A549 (cell line): ENCODE data around the gene DNAH11. TPM values are rescaled to one million over a fixed set of nuclear protein-coding genes. Genes with fewer than 3 reads are reported as not detected.

ENCODE experiments used
- ATAC-seq, 2 experiments: fragments of 200-7000 bp in 1 of 2; fragments of >200 bp in 1 of 2; cut with Nextera tagmentation in 1 of 2; cut with Tn5 transposase in 1 of 2; 3 replicates each; pipeline versions ENCODE4 v1.8.0 to v1.9.1; 2018 to 2020; ENCODE audit warnings: mild to moderate bottlenecking in 1 of 2, moderate library complexity in 1 of 2
- CTCF ChIA-PET: fragments of 300-600 bp; sonication (Branson Sonifier 250); formaldehyde crosslinking; extraction: SDS; loops from one replicate; lab custom pipeline; 2021; ENCODE audit warnings: antibody characterized with exemption, inconsistent platforms; lab: Yijun Ruan, JAX
- POLR2A ChIA-PET: fragments of 350-600 bp; formaldehyde crosslinking; extraction: SDS; loops from one replicate; lab custom pipeline; 2021; ENCODE audit warnings: antibody characterized with exemption, inconsistent platforms; lab: Yijun Ruan, JAX
- DNase-seq, 2 experiments: peaks; one replicate each; pipeline versions ENCODE4 v3.0.0 to v3.0.0-alpha.2; 2011 to 2016; ENCODE audit warnings: low read depth in 1 of 2, low spot score in 1 of 2
- FAIRE-seq: peaks from 2 replicates; lab custom pipeline; 2011; peaks lifted over from hg19 to GRCh38; lab: Jason Lieb, UNC
- H3K27ac ChIP-seq, 2 experiments: fragments of >200 bp; sonication (Bioruptor Twin); formaldehyde crosslinking; 3 replicates each; pipeline ENCODE4 v1.5.1; 2016 to 2017
- H3K4me1 ChIP-seq: fragments of >200 bp; sonication (Bioruptor Twin); formaldehyde crosslinking; 3 replicates; pipeline ENCODE4 v1.6.1; 2016
- H3K4me2 ChIP-seq: fragments of >200 bp; sonication (Bioruptor Twin); formaldehyde crosslinking; 3 replicates; pipeline ENCODE4 v1.6.1; 2016
- H3K4me3 ChIP-seq: fragments of >200 bp; sonication (Bioruptor Twin); formaldehyde crosslinking; 3 replicates; pipeline ENCODE4 v1.5.1; 2016
- H3K9me3 ChIP-seq: fragments of >200 bp; sonication (Bioruptor Twin); formaldehyde crosslinking; 3 replicates; pipeline ENCODE4 v1.6.1; 2016
- EP300 ChIP-seq, 2 experiments: fragments of >200 bp; sonication (Bioruptor Twin); formaldehyde crosslinking; IDR thresholded peaks; 2 replicates in 1 of 2; 3 replicates in 1 of 2; pipeline ENCODE4 v1.6.1; 2016 to 2017
- ESRRA ChIP-seq: fragments of 150-350 bp; IDR thresholded peaks from 2 replicates; pipeline ENCODE4 v1.6.1; 2014; ENCODE audit warnings: mild to moderate bottlenecking, low read length, borderline replicate concordance
- GATA3 ChIP-seq: IDR thresholded peaks from 2 replicates; pipeline ENCODE4 v1.6.1; 2012; ENCODE audit warnings: borderline replicate concordance
- HDAC2 ChIP-seq: fragments of 200-600 bp; sonication (generic); IDR thresholded peaks from 2 replicates; pipeline ENCODE4 v1.6.1; 2016
- HES2 ChIP-seq: fragments of >200 bp; sonication (Bioruptor Twin); formaldehyde crosslinking; IDR thresholded peaks from 2 replicates; pipeline ENCODE4 v1.6.1; 2016
- HEYL ChIP-seq: fragments of 250-450 bp; sonication (Bioruptor Pico); IDR thresholded peaks from 2 replicates; pipeline ENCODE4 v1.8.0; 2021; ENCODE audit warnings: mild to moderate bottlenecking, moderate library complexity
- HOXB13 ChIP-seq: fragments of 250-450 bp; sonication (Bioruptor Pico); IDR thresholded peaks from 2 replicates; pipeline ENCODE4 v1.5.0; 2020; ENCODE audit warnings: low read depth, mild to moderate bottlenecking, moderate library complexity
- KDM1A ChIP-seq: fragments of 200-600 bp; sonication (generic); IDR thresholded peaks from 2 replicates; pipeline ENCODE4 v1.6.1; 2016; ENCODE audit warnings: low read depth, mild to moderate bottlenecking
- POLR2AphosphoS2 ChIP-seq: conservative IDR thresholded peaks from 2 replicates; pipeline ENCODE4 v1.6.1; 2012; ENCODE audit warnings: low read length, improper control_type of control experiment, inconsistent platforms
- RCOR1 ChIP-seq: fragments of 150-350 bp; IDR thresholded peaks from 2 replicates; pipeline ENCODE4 v1.6.1; 2014; ENCODE audit warnings: antibody characterized with exemption, low read length, low read depth
- RFX5 ChIP-seq: fragments of 450-650 bp; IDR thresholded peaks from 2 replicates; pipeline ENCODE4 v1.7.1; 2014; ENCODE audit warnings: antibody characterized with exemption, mild to moderate bottlenecking, moderate library complexity
- RNF2 ChIP-seq: fragments of 200-600 bp; sonication (generic); IDR thresholded peaks from 2 replicates; pipeline ENCODE4 v1.6.1; 2016; ENCODE audit warnings: low read depth, mild to moderate bottlenecking, antibody characterized with exemption, moderate library complexity, borderline replicate concordance
- SMC3 ChIP-seq: fragments of >200 bp; sonication (Bioruptor Twin); formaldehyde crosslinking; IDR thresholded peaks from 3 replicates; pipeline ENCODE4 v1.6.1; 2018; ENCODE audit warnings: inconsistent platforms
- TFCP2L1 ChIP-seq: fragments of 250-450 bp; sonication (Bioruptor Pico); IDR thresholded peaks from 2 replicates; pipeline ENCODE4 v1.5.0; 2021; ENCODE audit warnings: mild to moderate bottlenecking
- ZFP36 ChIP-seq: fragments of 450-650 bp; IDR thresholded peaks from 2 replicates; pipeline ENCODE4 v1.6.1; 2014; ENCODE audit warnings: borderline replicate concordance; ENCODE audit not compliant: partially characterized antibody
- ZNF302 ChIP-seq: fragments of 250-450 bp; sonication (Bioruptor Pico); IDR thresholded peaks from 2 replicates; pipeline ENCODE4 v1.9.0; 2021; ENCODE audit warnings: inconsistent platforms, mild to moderate bottlenecking, moderate library complexity
- WGBS: methylation state at CpG from one replicate; pipeline ENCODE4 v1.1.6; 2017; ENCODE audit errors: missing lambda C conversion rate; 5-methylcytosine and 5-hydroxymethylcytosine counted together
- polyA plus RNA-seq, 4 experiments: library from polyadenylated mRNA; depleted of rRNA in 3 of 4; stranded (reverse); fragments of >200 nt; fragmentation: RNase III in 1 of 4; extraction: RNeasy Plus Mini Kit Qiagen cat#74134 plus additional on column Dnase treatment in 1 of 4; gene quantifications; 2 replicates in 3 of 4; 3 replicates in 1 of 4; pipeline ENCODE4 v1.2.3, GENCODE V29; 2011 to 2017
- TF ChIP-seq, protein P1 (sequence below): IDR thresholded peaks from 2 replicates; pipeline ENCODE4 v1.6.1; 2012; ENCODE audit warnings: low read depth, borderline replicate concordance
- TF ChIP-seq, protein P2 (sequence below): IDR thresholded peaks from 2 replicates; pipeline ENCODE4 v1.6.1; 2012
- TF ChIP-seq, protein P3 (sequence below): fragments of 450-650 bp; IDR thresholded peaks from 2 replicates; pipeline ENCODE4 v1.6.1; 2014; ENCODE audit warnings: antibody characterized with exemption

The DNAH11 gene
- polyA plus RNA-seq, 2 of the 4 experiments (the other 2 are of a cell fraction), result 0.03 to 0.13 TPM

GRCh38 chr7:21508538-21508937, 34.3 kb upstream of the DNAH11 start:
- H3K4me1 ChIP-seq, result no peaks in the 10 kb centered on the region
- TF ChIP-seq ZNF302 (CRISPR knock-in tag), result no peak
- H3K9me3 ChIP-seq, result peaks cover 6% of the 10 kb centered on the region; the same call in 2 of the 3 replicates
- ChIA-PET POLR2A (no interaction called here), CTCF (no interaction called here)
- no peak overlapping the region for H3K27ac ChIP-seq
- FAIRE-seq (no peak), ATAC-seq (no peak), DNase-seq (no peak)
- WGBS, result 92% methylated on average over 3 of the region's 3 CpGs
- H3K4me2 ChIP-seq, result no peak overlapping the region
- no peak overlapping the region for H3K4me3 ChIP-seq

- POLR2A ChIA-PET, result no interaction called here
Measured at GRCh38 chr7:21514062-21514461, 28.8 kb upstream of the DNAH11 start.

DNA sequence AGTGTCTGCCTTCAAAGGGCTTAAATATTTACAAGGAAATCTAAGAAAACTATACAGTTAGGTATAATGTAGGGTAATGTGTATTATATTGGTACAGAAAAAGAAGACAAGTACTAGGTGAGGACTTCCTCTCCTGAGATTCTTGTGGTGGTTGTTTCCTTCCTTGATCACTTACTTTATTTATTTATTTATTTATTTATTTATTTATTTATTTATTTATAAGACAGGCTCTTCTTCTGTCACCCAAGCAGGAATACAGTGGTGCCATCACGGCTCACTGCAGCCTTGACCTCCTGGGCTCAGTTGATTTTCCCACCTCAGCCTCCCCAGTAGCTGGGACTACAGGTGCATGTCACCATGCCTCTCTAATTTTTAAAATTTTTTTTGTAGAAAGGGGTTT, 18.2 kb upstream of the DNAH11 start:
- Histone ChIP-seq H3K4me1 (no peaks in the 10 kb centered on the region), H3K4me2 (no peak overlapping the region), H3K27ac (no peak overlapping the region), H3K9me3 (0 out of 3 replicates have a peak, but pooled peaks cover 3% of the 10 kb centered on the region), H3K4me3 (no peak overlapping the region)
- TF ChIP-seq POLR2AphosphoS2, result no peak
- TF ChIP-seq, protein P1, sequence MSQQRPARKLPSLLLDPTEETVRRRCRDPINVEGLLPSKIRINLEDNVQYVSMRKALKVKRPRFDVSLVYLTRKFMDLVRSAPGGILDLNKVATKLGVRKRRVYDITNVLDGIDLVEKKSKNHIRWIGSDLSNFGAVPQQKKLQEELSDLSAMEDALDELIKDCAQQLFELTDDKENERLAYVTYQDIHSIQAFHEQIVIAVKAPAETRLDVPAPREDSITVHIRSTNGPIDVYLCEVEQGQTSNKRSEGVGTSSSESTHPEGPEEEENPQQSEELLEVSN, result no peak
- TF ChIP-seq KDM1A, result no peak
- no peak for TF ChIP-seq ESRRA
- no peak for TF ChIP-seq GATA3
- TF ChIP-seq, protein P2, sequence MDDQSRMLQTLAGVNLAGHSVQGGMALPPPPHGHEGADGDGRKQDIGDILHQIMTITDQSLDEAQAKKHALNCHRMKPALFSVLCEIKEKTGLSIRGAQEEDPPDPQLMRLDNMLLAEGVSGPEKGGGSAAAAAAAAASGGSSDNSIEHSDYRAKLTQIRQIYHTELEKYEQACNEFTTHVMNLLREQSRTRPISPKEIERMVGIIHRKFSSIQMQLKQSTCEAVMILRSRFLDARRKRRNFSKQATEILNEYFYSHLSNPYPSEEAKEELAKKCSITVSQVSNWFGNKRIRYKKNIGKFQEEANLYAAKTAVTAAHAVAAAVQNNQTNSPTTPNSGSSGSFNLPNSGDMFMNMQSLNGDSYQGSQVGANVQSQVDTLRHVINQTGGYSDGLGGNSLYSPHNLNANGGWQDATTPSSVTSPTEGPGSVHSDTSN, result no peak
- no peak for TF ChIP-seq TFCP2L1
- TF ChIP-seq RFX5, result no peak
- no peak for TF ChIP-seq SMC3
- TF ChIP-seq HOXB13, result no peak
- FAIRE-seq, result no peak
- ATAC-seq, result no peak
- ChIA-PET POLR2A (no interaction called here), CTCF (interaction anchor here (0.6 to 1.4 kb wide), 3 partner anchors 243 to 1020 kb away, joined by 3 to 4 read pairs (median 3); no protein-coding TSS in a partner anchor)
- no peak for DNase-seq
- 20% methylated on average over 1 of the region's 1 CpG for WGBS

More at GRCh38 chr7:21514062-21514461, 28.8 kb upstream of the DNAH11 start:
- Histone ChIP-seq H3K4me3 (no peak overlapping the region), H3K4me1 (no peaks in the 10 kb centered on the region), H3K4me2 (no peak overlapping the region), H3K9me3 (no peaks in the 10 kb centered on the region; the same call in 2 of the 3 replicates), H3K27ac (no peak overlapping the region)
- CTCF ChIA-PET, result no interaction called here
- FAIRE-seq, result no peak
- DNase-seq, result no peak
- ATAC-seq, result no peak
- TF ChIP-seq HDAC2, result no peak
- no peak for TF ChIP-seq EP300 (IDR thresholded peaks at IDR 0.05)
- no peak for TF ChIP-seq ZFP36
- TF ChIP-seq ZNF302 (CRISPR knock-in tag), result no peak
- TF ChIP-seq, protein P3, sequence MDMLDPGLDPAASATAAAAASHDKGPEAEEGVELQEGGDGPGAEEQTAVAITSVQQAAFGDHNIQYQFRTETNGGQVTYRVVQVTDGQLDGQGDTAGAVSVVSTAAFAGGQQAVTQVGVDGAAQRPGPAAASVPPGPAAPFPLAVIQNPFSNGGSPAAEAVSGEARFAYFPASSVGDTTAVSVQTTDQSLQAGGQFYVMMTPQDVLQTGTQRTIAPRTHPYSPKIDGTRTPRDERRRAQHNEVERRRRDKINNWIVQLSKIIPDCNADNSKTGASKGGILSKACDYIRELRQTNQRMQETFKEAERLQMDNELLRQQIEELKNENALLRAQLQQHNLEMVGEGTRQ, result no peak
- no peak for TF ChIP-seq GATA3
- TF ChIP-seq RCOR1, result no peak
- no peak for TF ChIP-seq HES2
- TF ChIP-seq HEYL (CRISPR knock-in tag), result no peak
- TF ChIP-seq RFX5, result no peak
- TF ChIP-seq, protein P1, result no peak
- TF ChIP-seq RNF2, result no peak
